ENCODE measurements around the gene CCM2.

CCM2 gene

GRCh38 chr7:45007106-45007505 is 7.1 kb downstream of the CCM2 start:
- TF ChIP-seq, protein P1, sequence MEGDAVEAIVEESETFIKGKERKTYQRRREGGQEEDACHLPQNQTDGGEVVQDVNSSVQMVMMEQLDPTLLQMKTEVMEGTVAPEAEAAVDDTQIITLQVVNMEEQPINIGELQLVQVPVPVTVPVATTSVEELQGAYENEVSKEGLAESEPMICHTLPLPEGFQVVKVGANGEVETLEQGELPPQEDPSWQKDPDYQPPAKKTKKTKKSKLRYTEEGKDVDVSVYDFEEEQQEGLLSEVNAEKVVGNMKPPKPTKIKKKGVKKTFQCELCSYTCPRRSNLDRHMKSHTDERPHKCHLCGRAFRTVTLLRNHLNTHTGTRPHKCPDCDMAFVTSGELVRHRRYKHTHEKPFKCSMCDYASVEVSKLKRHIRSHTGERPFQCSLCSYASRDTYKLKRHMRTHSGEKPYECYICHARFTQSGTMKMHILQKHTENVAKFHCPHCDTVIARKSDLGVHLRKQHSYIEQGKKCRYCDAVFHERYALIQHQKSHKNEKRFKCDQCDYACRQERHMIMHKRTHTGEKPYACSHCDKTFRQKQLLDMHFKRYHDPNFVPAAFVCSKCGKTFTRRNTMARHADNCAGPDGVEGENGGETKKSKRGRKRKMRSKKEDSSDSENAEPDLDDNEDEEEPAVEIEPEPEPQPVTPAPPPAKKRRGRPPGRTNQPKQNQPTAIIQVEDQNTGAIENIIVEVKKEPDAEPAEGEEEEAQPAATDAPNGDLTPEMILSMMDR (IDR thresholded peaks at IDR 0.05; ENCODE audit: low read length, missing control alignments), result no peak
- H3K4me3 ChIP-seq (replicated peaks; ENCODE audit: low read depth, low read length), result no peak overlapping the region
- no peak for DNase-seq (ENCODE audit: low read depth)

GRCh38 chr7:45007571-45008328 is 7.7 kb downstream of the CCM2 start:
- no peak overlapping the region for H3K4me3 ChIP-seq (replicated peaks; ENCODE audit: low read depth, low read length)
- TF ChIP-seq, protein P1 (IDR thresholded peaks at IDR 0.05; ENCODE audit: low read length, missing control alignments), result no peak
- DNase-seq (ENCODE audit: low read depth), result no peak

DNA sequence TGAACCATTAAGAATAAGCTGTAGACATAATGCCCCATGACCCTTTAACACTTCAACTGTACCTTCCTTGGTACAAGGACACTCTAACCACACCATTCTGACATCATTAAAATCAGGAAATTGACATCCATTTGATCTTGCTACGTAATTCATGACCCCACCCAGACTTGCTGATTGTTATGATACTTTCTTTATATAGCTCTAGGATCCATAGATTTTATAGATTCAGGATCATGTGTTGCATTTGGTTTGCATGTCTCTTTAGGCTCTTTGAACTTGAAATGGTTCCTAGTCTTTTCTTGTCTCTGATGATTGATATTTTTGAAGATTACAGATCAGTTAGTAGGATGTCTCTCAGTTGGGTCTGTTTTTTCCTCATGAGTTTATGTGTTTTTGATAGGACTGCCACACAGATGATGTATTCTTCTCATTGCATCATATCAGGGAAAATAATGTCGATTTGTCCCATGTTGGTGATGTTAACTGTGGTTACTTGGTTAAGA is 13.5 kb downstream of the CCM2 start:
- TF ChIP-seq, protein P1 (IDR thresholded peaks at IDR 0.05; ENCODE audit: low read length, missing control alignments), result no peak
- H3K4me3 ChIP-seq (replicated peaks; ENCODE audit: low read depth, low read length), result no peak overlapping the region
- DNase-seq (ENCODE audit: low read depth), result no peak

- no peak for DNase-seq (ENCODE audit: low read depth)
- TF ChIP-seq, protein P1 (IDR thresholded peaks at IDR 0.05; ENCODE audit: low read length, missing control alignments), result no peak
Measured at GRCh38 chr7:45015313-45015712, 15.3 kb downstream of the CCM2 start.

DNA sequence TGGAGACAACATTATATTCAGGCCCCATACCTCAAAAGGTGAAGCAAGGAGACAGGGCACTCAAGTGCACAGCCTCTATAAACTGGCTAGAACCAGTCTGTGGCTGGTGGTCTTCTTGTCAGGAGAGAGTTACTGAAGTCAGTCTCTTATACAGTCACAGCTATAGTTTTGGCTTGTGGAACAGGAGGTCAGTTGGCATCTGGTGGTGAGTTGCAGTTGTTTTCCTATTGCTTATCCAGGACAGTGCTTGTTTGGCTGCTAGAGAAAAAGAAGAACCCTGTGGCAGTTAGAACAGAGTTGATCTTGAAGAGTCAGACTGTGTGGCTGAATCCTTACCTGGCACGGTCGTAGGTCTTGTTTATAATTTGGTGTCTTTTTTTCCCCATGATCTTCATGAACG is 17.3 kb downstream of the CCM2 start:
- no peak for DNase-seq (ENCODE audit: low read depth)
- TF ChIP-seq, protein P1 (IDR thresholded peaks at IDR 0.05; ENCODE audit: low read length, missing control alignments), result no peak
- H3K4me3 ChIP-seq (replicated peaks; ENCODE audit: low read depth, low read length), result no peak overlapping the region

More at GRCh38 chr7:45015313-45015712, 15.3 kb downstream of the CCM2 start:
- H3K4me3 ChIP-seq (replicated peaks; ENCODE audit: low read depth, low read length), result no peak overlapping the region

DNA sequence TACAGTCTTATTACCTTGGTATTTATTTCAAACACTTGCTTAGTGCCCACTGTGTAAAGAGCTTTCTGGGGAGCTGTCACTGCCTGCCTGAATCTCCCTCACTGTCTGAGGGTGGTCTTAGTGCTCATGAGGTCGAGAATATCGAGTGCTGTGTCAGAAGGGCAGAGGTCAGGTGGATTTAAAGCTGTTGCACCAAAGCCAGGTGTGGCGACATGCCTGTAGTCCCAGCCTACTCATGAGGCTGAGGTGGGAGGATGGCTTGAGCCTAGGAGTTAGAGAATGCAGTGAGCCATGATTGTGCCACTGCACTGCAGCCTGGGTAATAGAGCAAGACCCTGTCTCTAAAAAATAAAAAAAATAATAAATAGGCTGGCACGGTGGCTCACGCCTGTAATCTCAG is 20.9 kb downstream of the CCM2 start:
- TF ChIP-seq, protein P1 (IDR thresholded peaks at IDR 0.05; ENCODE audit: low read length, missing control alignments), result no peak
- no peak for DNase-seq (ENCODE audit: low read depth)
- no peak overlapping the region for H3K4me3 ChIP-seq (replicated peaks; ENCODE audit: low read depth, low read length)
